HCT116 (cell line): Measurements from ENCODE around the gene M6PR. TPM values are rescaled to one million over a fixed set of nuclear protein-coding genes. Genes with fewer than 3 reads are reported as not detected.

Experiments used
- ATAC-seq: fragments of 200-7000 bp; cut with Tn5 transposase; 2 replicates; pipeline ENCODE4 v1.9.1; 2020; ENCODE audit warnings: mild to moderate bottlenecking, moderate library complexity
- BruUV-seq: library from RNA; stranded (reverse); fragments of 400-500 nt; replicated peaks from 2 replicates; lab custom pipeline; 2021; lab: Mats Ljungman, UMichigan
- CTCF ChIA-PET: fragments of 300-600 bp; sonication (Branson Sonifier 250); formaldehyde crosslinking; loops from one replicate; lab custom pipeline; 2021; ENCODE audit warnings: antibody characterized with exemption; lab: Charles Lee
- POLR2A ChIA-PET: fragments of 300-600, 350-600 bp; sonication (Branson Sonifier 250); formaldehyde crosslinking; loops from one replicate; lab custom pipeline; 2021; ENCODE audit warnings: antibody characterized with exemption; lab: Charles Lee
- RAD21 ChIA-PET, 2 experiments: fragments of 300-600 bp; sonication (Branson Sonifier 250); formaldehyde crosslinking; loops; one replicate each; lab custom pipeline; 2023; ENCODE audit warnings: low total read pairs in 2 of 2; ENCODE audit not compliant: uncharacterized antibody in 2 of 2, unreplicated experiment in 2 of 2, low non-redundant PET in 1 of 2; lab: Charles Lee
- DNase-seq: peaks from one replicate; pipeline ENCODE4 v3.0.0-alpha.2; 2010; ENCODE audit warnings: low read depth, low spot score
- H2AFZ ChIP-seq: fragments of 200-600 bp; shearing (Covaris generic), sonication (generic); 2 replicates; pipeline ENCODE4 v1.6.1; 2017; ENCODE audit warnings: low read depth, mixed run types, mixed read lengths, antibody characterized with exemption, low read length; ENCODE audit not compliant: poor library complexity, severe bottlenecking
- H3K27ac ChIP-seq: 2 replicates; pipeline ENCODE4 v1.5.1; 2012; ENCODE audit warnings: low read depth, low read length
- H3K27me3 ChIP-seq: fragments of 200-600 bp; sonication (generic); 2 replicates; pipeline ENCODE4 v1.6.1; 2016; ENCODE audit warnings: mixed run types, low read length, mixed read lengths; ENCODE audit not compliant: insufficient read depth
- H3K36me3 ChIP-seq, 2 experiments: fragments of 200-500 bp in 1 of 2; fragments of 200-600 bp in 1 of 2; sonication (Bioruptor generic) in 1 of 2; sonication (generic) in 1 of 2; 2 replicates each; pipeline versions ENCODE4 v1.5.1 to v1.6.1; 2014 to 2016; ENCODE audit warnings: low read length in 2 of 2, inconsistent platforms in 1 of 2, mixed read lengths in 1 of 2, mixed run types in 1 of 2; ENCODE audit not compliant: insufficient read depth in 2 of 2, control insufficient read depth in 1 of 2
- H3K4me1 ChIP-seq, 2 experiments: fragments of 200-600 bp in 1 of 2; sonication (generic) in 1 of 2; 2 replicates each; pipeline versions ENCODE4 v1.5.1 to v1.6.1; 2012 to 2017; ENCODE audit warnings: low read length in 2 of 2, inconsistent platforms in 1 of 2, mild to moderate bottlenecking in 1 of 2, mixed read lengths in 1 of 2, mixed run types in 1 of 2, moderate library complexity in 1 of 2; ENCODE audit not compliant: insufficient read depth in 2 of 2, control insufficient read depth in 1 of 2
- H3K4me2 ChIP-seq: fragments of 200-600 bp; sonication (generic); 2 replicates; pipeline ENCODE4 v1.6.1; 2017; ENCODE audit warnings: mixed run types, low read length, mixed read lengths
- H3K4me3 ChIP-seq, 2 experiments: fragments of 200-600 bp in 1 of 2; sonication (generic) in 1 of 2; replicated peaks in 1 of 2; 2 replicates each; pipeline ENCODE4 v1.5.1; 2011 to 2016; ENCODE audit warnings: low read length in 2 of 2, control low read depth in 1 of 2, low read depth in 1 of 2, mild to moderate bottlenecking in 1 of 2, mixed read lengths in 1 of 2, mixed run types in 1 of 2
- H3K79me2 ChIP-seq: fragments of 200-600 bp; sonication (generic); 2 replicates; pipeline ENCODE4 v1.6.1; 2017; ENCODE audit warnings: mild to moderate bottlenecking, mixed run types, low read length, moderate library complexity, mixed read lengths; ENCODE audit not compliant: insufficient read depth
- H3K9ac ChIP-seq: fragments of 200-600 bp; sonication (generic); 2 replicates; pipeline ENCODE4 v1.6.1; 2016; ENCODE audit warnings: low read length, mixed read lengths
- H3K9me2 ChIP-seq: fragments of 200-600 bp; sonication (generic), shearing (Covaris generic); 2 replicates; pipeline ENCODE4 v1.6.1; 2017; ENCODE audit warnings: mixed run types, mild to moderate bottlenecking, moderate library complexity; ENCODE audit not compliant: insufficient read depth
- H3K9me3 ChIP-seq, 2 experiments: fragments of 200-500 bp in 1 of 2; fragments of 200-600 bp in 1 of 2; sonication (Bioruptor generic) in 1 of 2; sonication (generic) in 1 of 2; 2 replicates each; pipeline ENCODE4 v1.6.1; 2014 to 2017; ENCODE audit warnings: low read length in 2 of 2, mixed read lengths in 2 of 2, inconsistent platforms in 1 of 2, low read depth in 1 of 2, mild to moderate bottlenecking in 1 of 2, mixed run types in 1 of 2, moderate library complexity in 1 of 2; ENCODE audit not compliant: control insufficient read depth in 1 of 2, insufficient read depth in 1 of 2
- H4K20me1 ChIP-seq: fragments of 200-600 bp; sonication (generic), shearing (Covaris generic); 2 replicates; pipeline ENCODE4 v1.6.1; 2017; ENCODE audit warnings: mixed run types, mild to moderate bottlenecking, moderate library complexity; ENCODE audit not compliant: insufficient read depth
- RAD21 ChIP-seq: IDR thresholded peaks from 2 replicates; pipeline ENCODE4 v1.6.1; 2012; ENCODE audit warnings: low read depth, mild to moderate bottlenecking
- SIN3A ChIP-seq: IDR thresholded peaks from 2 replicates; pipeline ENCODE4 v1.6.1; 2012; ENCODE audit warnings: low read depth
- SRF ChIP-seq: IDR thresholded peaks from 2 replicates; pipeline ENCODE4 v1.6.1; 2012; ENCODE audit warnings: low read depth
- YY1 ChIP-seq: IDR thresholded peaks from 2 replicates; pipeline ENCODE4 v1.6.1; 2011; ENCODE audit warnings: low read length, low read depth, moderate library complexity, mild to moderate bottlenecking; ENCODE audit not compliant: insufficient replicate concordance; ENCODE audit errors: extremely low read depth
- ZNF274 ChIP-seq: fragments of 200-500 bp; sonication (Bioruptor generic); IDR thresholded peaks from 2 replicates; pipeline ENCODE4 v1.6.1; 2014; ENCODE audit warnings: mild to moderate bottlenecking, low read depth, low read length, inconsistent platforms
- intact Hi-C: fragments of 100-400 bp; cut with micrococcal nuclease; formaldehyde crosslinking; loops from 2 replicates; pipeline ENCODE4 v1.10.0; 2022
- total RNA-seq: library from RNA; stranded (reverse); gene quantifications from one replicate; pipeline ENCODE4 v1.2.1, GENCODE V29; 2021; ENCODE audit not compliant: unreplicated experiment

The M6PR gene
- total RNA-seq, 1 experiment from 2014 or later: 142 TPM

- RAD21 ChIA-PET: no interaction called here
- H2AFZ ChIP-seq: no peak overlapping the region
- no peaks in the 10 kb centered on the region for H3K9me3 ChIP-seq
- H3K4me2 ChIP-seq: no peak overlapping the region
- H3K4me1 ChIP-seq: no peaks in the 10 kb centered on the region
- POLR2A ChIA-PET: no interaction called here
- no TSS peak for BruUV-seq
- H3K9me2 ChIP-seq: no peaks in the 10 kb centered on the region
- CTCF ChIA-PET: no interaction called here
- TF ChIP-seq ZNF274 (no peak), SRF (no peak), RAD21 (no peak)
- H4K20me1 ChIP-seq: no peaks in the 10 kb centered on the region
- ATAC-seq (no peak), DNase-seq (no peak)
- no peaks in the 10 kb centered on the region for H3K27me3 ChIP-seq
- H3K4me3 ChIP-seq: no peak overlapping the region
- intact Hi-C loops: no loop called here
- H3K36me3 ChIP-seq: no peaks in the 10 kb centered on the region
- H3K27ac ChIP-seq: no peak overlapping the region
- H3K79me2 ChIP-seq: no peaks in the 10 kb centered on the region
- H3K9ac ChIP-seq: no peak overlapping the region
Measured at GRCh38 chr12:8987163-8987562, 37.7 kb upstream of the M6PR start.

- ChIA-PET CTCF (no interaction called here), RAD21 (no interaction called here), POLR2A (no interaction called here)
- H3K4me2 ChIP-seq: no peak overlapping the region
- H3K36me3 ChIP-seq: no peaks in the 10 kb centered on the region
- DNase-seq: no peak
- H3K9me3 ChIP-seq: no peaks in the 10 kb centered on the region
- H3K4me3 ChIP-seq: no peak overlapping the region
- TF ChIP-seq YY1 (no peak), RAD21 (no peak), ZNF274 (no peak), SIN3A (no peak)
- no peaks in the 10 kb centered on the region for H3K79me2 ChIP-seq
- H3K27me3 ChIP-seq: no peaks in the 10 kb centered on the region
- BruUV-seq: no TSS peak
- no peak overlapping the region for H3K27ac ChIP-seq
- H3K9ac ChIP-seq: no peak overlapping the region
- intact Hi-C loops: no loop called here
- H4K20me1 ChIP-seq: no peaks in the 10 kb centered on the region
- no peak for ATAC-seq
- no peaks in the 10 kb centered on the region for H3K9me2 ChIP-seq
- H3K4me1 ChIP-seq: no peaks in the 10 kb centered on the region
- no peak overlapping the region for H2AFZ ChIP-seq
Measured at GRCh38 chr12:8985213-8985754, 35.8 kb upstream of the M6PR start.
